Natural killer cell treated with Interleukin-12 subunit alpha and Interleukin-12 subunit beta and Interleukin-15 and Interleukin-18, amount 100 ng/mL, for 72 hours (primary cell): Measurements from ENCODE around the gene ECHS1. TPM values are rescaled to one million over a fixed set of nuclear protein-coding genes. Genes with fewer than 3 reads are reported as not detected.
A peak's percentile ranks its signal among the peaks of the same experiment; 100 is the strongest.
"Not testable (repeated sequence)": the region's sequence is repeated elsewhere in the genome, so short reads cannot be mapped to it uniquely, and the experiment has no call there.

Source experiments
- ATAC-seq, 2 donors: fragments of 150-1000 bp; cut with Tn5 transposase in 1 of 2; sonication (Bioruptor Pico), chemical (Tn5 transposase) in 1 of 2; 2 replicates each; pipeline ENCODE4 v1.10.0; 2021
- DNase-seq: peaks from one replicate; pipeline ENCODE4 v3.0.0; 2022; ENCODE audit warnings: low spot score
- H3K27ac Mint-ChIP-seq, 2 donors: 1 replicate in 1 of 2; 2 replicates in 1 of 2; pipeline ENCODE4 v1.8.0; 2022; ENCODE audit warnings: mixed read lengths in 2 of 2, mild to moderate bottlenecking in 1 of 2, moderate library complexity in 1 of 2
- H3K27me3 Mint-ChIP-seq, 2 donors: 1 replicate in 1 of 2; 2 replicates in 1 of 2; pipeline ENCODE4 v1.8.0; 2022; ENCODE audit warnings: mixed read lengths in 2 of 2
- H3K36me3 Mint-ChIP-seq: one replicate; pipeline ENCODE4 v1.8.0; 2022; ENCODE audit warnings: mixed read lengths
- H3K4me1 Mint-ChIP-seq, 2 donors: 1 replicate in 1 of 2; 2 replicates in 1 of 2; pipeline ENCODE4 v1.8.0; 2022; ENCODE audit warnings: low read depth in 2 of 2, mixed read lengths in 2 of 2, mild to moderate bottlenecking in 1 of 2
- H3K4me3 Mint-ChIP-seq: one replicate; pipeline ENCODE4 v1.8.0; 2022; ENCODE audit warnings: mixed read lengths
- H3K9me3 Mint-ChIP-seq: 2 replicates; pipeline ENCODE4 v1.8.0; 2022; ENCODE audit warnings: mixed read lengths
- total RNA-seq, 2 donors: library from RNA; stranded (reverse); gene quantifications; one replicate each; pipeline ENCODE4 v1.2.3, GENCODE V29; 2022

Gene ECHS1
- total RNA-seq, 2 donors from 2014 or later, result 44.5 to 52.7 TPM

- Mint-ChIP-seq H3K9me3 (no peaks in the 10 kb centered on the region), H3K27me3 (no peaks in the 10 kb centered on the region), H3K4me3 (peak within 1 kb of the TSS; percentile 72), H3K36me3 (no peaks in the 10 kb centered on the region), H3K27ac (no peak within 1 kb of the TSS), H3K4me1 (peaks cover 0 to 4% of the 10 kb centered on the region in 2 donors)
- peak; percentile 76 for DNase-seq
- ATAC-seq, result peak; percentile 74 to 81
Observed at GRCh38 chr10:133379152-133379800, 6.1 kb upstream of the ECHS1 start, which contains the start of gene PAOX. Gene PAOX (plus strand): TSS chr10:133379262. CDS start chr10:133379317, 55 bp downstream.

- H3K27me3 Mint-ChIP-seq, result no peaks in the 10 kb centered on the region
- H3K4me3 Mint-ChIP-seq, result peak overlapping the region; percentile 72
- ATAC-seq (peak; percentile 79 to 87), DNase-seq (peak; percentile 79)
- no peaks in the 10 kb centered on the region for H3K36me3 Mint-ChIP-seq
- H3K9me3 Mint-ChIP-seq, result no peaks in the 10 kb centered on the region
- peaks cover 6 to 7% of the 10 kb centered on the region in 2 donors for H3K4me1 Mint-ChIP-seq
- no peak overlapping the region for H3K27ac Mint-ChIP-seq
Observed at GRCh38 chr10:133378251-133379096, 5.3 kb upstream of the ECHS1 start.

- Mint-ChIP-seq H3K36me3 (no peaks in the 10 kb centered on the region), H3K27ac (no peak overlapping the region), H3K27me3 (no peaks in the 10 kb centered on the region), H3K4me1 (peaks cover 6 to 7% of the 10 kb centered on the region in 2 donors), H3K9me3 (no peaks in the 10 kb centered on the region), H3K4me3 (peak overlapping the region; percentile 72)
- no peak for DNase-seq
- ATAC-seq, result no peak
Observed at GRCh38 chr10:133377818-133378250, 4.7 kb upstream of the ECHS1 start.

GRCh38 chr10:133377025-133377817 is 4.1 kb upstream of the ECHS1 start:
- ATAC-seq, result no peak
- no peaks in the 10 kb centered on the region for H3K27me3 Mint-ChIP-seq
- no peaks in the 10 kb centered on the region for H3K36me3 Mint-ChIP-seq
- H3K27ac Mint-ChIP-seq, result no peak overlapping the region
- peak overlapping the region; percentile 60 for H3K4me3 Mint-ChIP-seq
- peaks cover 6 to 7% of the 10 kb centered on the region in 2 donors for H3K4me1 Mint-ChIP-seq
- no peaks in the 10 kb centered on the region for H3K9me3 Mint-ChIP-seq
- DNase-seq, result no peak

GRCh38 chr10:133376183-133376582 is 3.0 kb upstream of the ECHS1 start:
- not testable (repeated sequence) for DNase-seq, H3K27me3 Mint-ChIP-seq, H3K4me1 Mint-ChIP-seq, ATAC-seq, H3K27ac Mint-ChIP-seq, H3K9me3 Mint-ChIP-seq, H3K36me3 Mint-ChIP-seq
- peak overlapping the region; percentile 12 for H3K4me3 Mint-ChIP-seq

GRCh38 chr10:133375357-133376115 is 2.4 kb upstream of the ECHS1 start:
- Mint-ChIP-seq H3K27me3 (no peaks in the 10 kb centered on the region), H3K36me3 (no peaks in the 10 kb centered on the region), H3K27ac (peak overlapping the region; percentile 15 to 45), H3K9me3 (no peaks in the 10 kb centered on the region), H3K4me1 (peaks cover 6 to 9% of the 10 kb centered on the region in 2 donors), H3K4me3 (peak overlapping the region; percentile 35)
- ATAC-seq, result no peak
- no peak for DNase-seq

- H3K4me1 Mint-ChIP-seq, result peaks cover 6 to 9% of the 10 kb centered on the region in 2 donors
- DNase-seq, result no peak
- no peaks in the 10 kb centered on the region for H3K36me3 Mint-ChIP-seq
- H3K27me3 Mint-ChIP-seq, result no peaks in the 10 kb centered on the region
- H3K27ac Mint-ChIP-seq, result no peak overlapping the region
- H3K4me3 Mint-ChIP-seq, result peak overlapping the region; percentile 79
- no peaks in the 10 kb centered on the region for H3K9me3 Mint-ChIP-seq
- no peak for ATAC-seq
Observed at GRCh38 chr10:133372507-133372906, 647 bp downstream of the ECHS1 start.

- Mint-ChIP-seq H3K36me3 (no peaks in the 10 kb centered on the region), H3K27ac (no peak overlapping the region), H3K4me3 (no peak overlapping the region), H3K27me3 (no peaks in the 10 kb centered on the region), H3K4me1 (peaks cover 6% of the 10 kb centered on the region in 2 donors), H3K9me3 (no peaks in the 10 kb centered on the region)
- ATAC-seq, result no peak
- DNase-seq, result no peak
Observed at GRCh38 chr10:133370030-133370786, 2.9 kb downstream of the ECHS1 start.

- Mint-ChIP-seq H3K4me1 (peaks cover 0 to 2% of the 10 kb centered on the region in 2 donors), H3K4me3 (no peak overlapping the region), H3K27ac (no peak overlapping the region), H3K27me3 (no peaks in the 10 kb centered on the region), H3K36me3 (no peaks in the 10 kb centered on the region), H3K9me3 (no peaks in the 10 kb centered on the region)
- ATAC-seq (no peak), DNase-seq (no peak)
Observed at GRCh38 chr10:133368153-133368552, 5.0 kb downstream of the ECHS1 start.

GRCh38 chr10:133367461-133367860 is 5.7 kb downstream of the ECHS1 start:
- H3K9me3 Mint-ChIP-seq, H3K27ac Mint-ChIP-seq, H3K4me1 Mint-ChIP-seq, H3K27me3 Mint-ChIP-seq, DNase-seq, H3K36me3 Mint-ChIP-seq, ATAC-seq, H3K4me3 Mint-ChIP-seq: not testable (repeated sequence)

GRCh38 chr10:133366751-133367150 is 6.4 kb downstream of the ECHS1 start:
- no peak for ATAC-seq
- no peaks in the 10 kb centered on the region for H3K27me3 Mint-ChIP-seq
- no peak for DNase-seq
- H3K9me3 Mint-ChIP-seq, result no peaks in the 10 kb centered on the region
- H3K36me3 Mint-ChIP-seq, result no peaks in the 10 kb centered on the region
- H3K27ac Mint-ChIP-seq, result no peak overlapping the region
- peaks cover 0 to 2% of the 10 kb centered on the region in 2 donors for H3K4me1 Mint-ChIP-seq
- H3K4me3 Mint-ChIP-seq, result no peak overlapping the region

GRCh38 chr10:133366130-133366478 is 7.0 kb downstream of the ECHS1 start:
- Mint-ChIP-seq H3K27me3 (no peaks in the 10 kb centered on the region), H3K4me1 (no peaks in the 10 kb centered on the region), H3K9me3 (no peaks in the 10 kb centered on the region), H3K4me3 (no peak overlapping the region), H3K36me3 (no peaks in the 10 kb centered on the region), H3K27ac (no peak overlapping the region)
- ATAC-seq (no peak), DNase-seq (no peak)
